KMS-11 (cell line): ENCODE data around the gene AKAP13.

Source experiments
- H2AFZ ChIP-seq: fragments of 200-600 bp; sonication (generic); 2 replicates; pipeline ENCODE4 v1.6.1; 2016; ENCODE audit warnings: antibody characterized with exemption, mixed run types, low read depth
- H3K27ac ChIP-seq: fragments of 200-600 bp; sonication (generic); 2 replicates; pipeline ENCODE4 v1.6.1; 2016; ENCODE audit warnings: mild to moderate bottlenecking, mixed run types
- H3K27me3 ChIP-seq: fragments of 200-600 bp; sonication (generic); 2 replicates; pipeline ENCODE4 v1.6.1; 2017; ENCODE audit warnings: mild to moderate bottlenecking, low read depth, mixed run types, moderate library complexity; ENCODE audit not compliant: insufficient read depth
- H3K36me3 ChIP-seq: fragments of 200-600 bp; sonication (generic); 2 replicates; pipeline ENCODE4 v1.6.1; 2017; ENCODE audit warnings: mild to moderate bottlenecking, mixed run types; ENCODE audit not compliant: insufficient read depth
- H3K4me1 ChIP-seq: fragments of 200-600 bp; sonication (generic); 2 replicates; pipeline ENCODE4 v1.6.1; 2016; ENCODE audit warnings: mild to moderate bottlenecking, low read depth, mixed run types; ENCODE audit not compliant: poor library complexity, severe bottlenecking
- H3K4me2 ChIP-seq: fragments of 200-600 bp; sonication (generic); 2 replicates; pipeline ENCODE4 v1.7.0; 2016; ENCODE audit warnings: mild to moderate bottlenecking, mixed run types
- H3K4me3 ChIP-seq: fragments of 200-600 bp; sonication (generic); IDR thresholded peaks from 2 replicates; pipeline ENCODE4 v1.6.1; 2017; ENCODE audit warnings: low read depth, low read length, mixed read lengths; ENCODE audit not compliant: insufficient read depth
- H3K79me2 ChIP-seq: fragments of 200-600 bp; sonication (generic); 2 replicates; pipeline ENCODE4 v1.6.1; 2016; ENCODE audit warnings: low read depth, mixed run types; ENCODE audit not compliant: insufficient read depth
- H3K9ac ChIP-seq: fragments of 200-600 bp; sonication (generic); 2 replicates; pipeline ENCODE4 v1.6.1; 2016; ENCODE audit warnings: mild to moderate bottlenecking, mixed run types
- H4K20me1 ChIP-seq: fragments of 200-600 bp; sonication (generic); 2 replicates; pipeline ENCODE4 v1.6.1; 2016; ENCODE audit warnings: mild to moderate bottlenecking, mixed run types; ENCODE audit not compliant: insufficient read depth
- TF ChIP-seq, protein P1 (sequence below): fragments of 200-600 bp; sonication (generic); conservative IDR thresholded peaks from 2 replicates; pipeline ENCODE4 v1.6.1; 2017; ENCODE audit warnings: low read depth, mild to moderate bottlenecking, antibody characterized with exemption, low read length, moderate library complexity, mixed read lengths

AKAP13 gene

GRCh38 chr15:85426481-85426880, 46.1 kb downstream of the AKAP13 start:
- H3K4me1 ChIP-seq = peaks cover 24% of the 10 kb centered on the region
- H3K36me3 ChIP-seq = no peaks in the 10 kb centered on the region
- no peak overlapping the region for H3K4me2 ChIP-seq
- TF ChIP-seq, protein P1, sequence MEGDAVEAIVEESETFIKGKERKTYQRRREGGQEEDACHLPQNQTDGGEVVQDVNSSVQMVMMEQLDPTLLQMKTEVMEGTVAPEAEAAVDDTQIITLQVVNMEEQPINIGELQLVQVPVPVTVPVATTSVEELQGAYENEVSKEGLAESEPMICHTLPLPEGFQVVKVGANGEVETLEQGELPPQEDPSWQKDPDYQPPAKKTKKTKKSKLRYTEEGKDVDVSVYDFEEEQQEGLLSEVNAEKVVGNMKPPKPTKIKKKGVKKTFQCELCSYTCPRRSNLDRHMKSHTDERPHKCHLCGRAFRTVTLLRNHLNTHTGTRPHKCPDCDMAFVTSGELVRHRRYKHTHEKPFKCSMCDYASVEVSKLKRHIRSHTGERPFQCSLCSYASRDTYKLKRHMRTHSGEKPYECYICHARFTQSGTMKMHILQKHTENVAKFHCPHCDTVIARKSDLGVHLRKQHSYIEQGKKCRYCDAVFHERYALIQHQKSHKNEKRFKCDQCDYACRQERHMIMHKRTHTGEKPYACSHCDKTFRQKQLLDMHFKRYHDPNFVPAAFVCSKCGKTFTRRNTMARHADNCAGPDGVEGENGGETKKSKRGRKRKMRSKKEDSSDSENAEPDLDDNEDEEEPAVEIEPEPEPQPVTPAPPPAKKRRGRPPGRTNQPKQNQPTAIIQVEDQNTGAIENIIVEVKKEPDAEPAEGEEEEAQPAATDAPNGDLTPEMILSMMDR = no peak
- no peaks in the 10 kb centered on the region for H3K27me3 ChIP-seq
- no peak overlapping the region for H3K9ac ChIP-seq
- no peaks in the 10 kb centered on the region for H4K20me1 ChIP-seq
- H2AFZ ChIP-seq = no peak overlapping the region
- H3K4me3 ChIP-seq = no peak overlapping the region
- H3K79me2 ChIP-seq = no peaks in the 10 kb centered on the region; the same call in 1 of the 2 replicates
- H3K27ac ChIP-seq = no peak overlapping the region

GRCh38 chr15:85427286-85428028, 47.1 kb downstream of the AKAP13 start:
- Histone ChIP-seq H4K20me1 (no peaks in the 10 kb centered on the region), H3K27ac (no peak overlapping the region), H3K4me3 (no peak overlapping the region), H3K27me3 (no peaks in the 10 kb centered on the region), H2AFZ (no peak overlapping the region), H3K4me2 (no peak overlapping the region), H3K79me2 (no peaks in the 10 kb centered on the region; the same call in 1 of the 2 replicates), H3K36me3 (no peaks in the 10 kb centered on the region), H3K4me1 (peaks cover 21% of the 10 kb centered on the region), H3K9ac (no peak overlapping the region)
- TF ChIP-seq, protein P1 = no peak

GRCh38 chr15:85429522-85429921, 49.1 kb downstream of the AKAP13 start:
- Histone ChIP-seq H3K27ac (no peak overlapping the region), H3K4me1 (peaks cover 21% of the 10 kb centered on the region), H3K4me2 (0 out of 2 replicates have a peak overlapping the region, but pooled peaks have one; percentile 23), H3K79me2 (no peaks in the 10 kb centered on the region; the same call in 1 of the 2 replicates), H4K20me1 (no peaks in the 10 kb centered on the region), H2AFZ (no peak overlapping the region), H3K27me3 (no peaks in the 10 kb centered on the region), H3K4me3 (no peak overlapping the region), H3K36me3 (no peaks in the 10 kb centered on the region), H3K9ac (no peak overlapping the region)
- TF ChIP-seq, protein P1 = no peak

GRCh38 chr15:85430406-85431204, 50.2 kb downstream of the AKAP13 start:
- no peak overlapping the region for H2AFZ ChIP-seq
- H3K4me1 ChIP-seq = peaks cover 21% of the 10 kb centered on the region
- peak overlapping the region; percentile 6; the same call in 1 of the 2 replicates for H3K27ac ChIP-seq
- peak overlapping the region; percentile 23; the same call in 1 of the 2 replicates for H3K4me2 ChIP-seq
- H3K9ac ChIP-seq = no peak overlapping the region
- H3K27me3 ChIP-seq = no peaks in the 10 kb centered on the region
- no peaks in the 10 kb centered on the region for H4K20me1 ChIP-seq
- no peak overlapping the region for H3K4me3 ChIP-seq
- H3K79me2 ChIP-seq = no peaks in the 10 kb centered on the region; the same call in 1 of the 2 replicates
- no peaks in the 10 kb centered on the region for H3K36me3 ChIP-seq
- TF ChIP-seq, protein P1 = no peak
